ENCODE measurements around the gene AGFG2.
A peak's percentile ranks its signal among the peaks of the same experiment; 100 is the strongest.
"Not testable (repeated sequence)": the region's sequence is repeated elsewhere in the genome, so short reads cannot be mapped to it uniquely, and the experiment has no call there.

AGFG2 gene

DNA sequence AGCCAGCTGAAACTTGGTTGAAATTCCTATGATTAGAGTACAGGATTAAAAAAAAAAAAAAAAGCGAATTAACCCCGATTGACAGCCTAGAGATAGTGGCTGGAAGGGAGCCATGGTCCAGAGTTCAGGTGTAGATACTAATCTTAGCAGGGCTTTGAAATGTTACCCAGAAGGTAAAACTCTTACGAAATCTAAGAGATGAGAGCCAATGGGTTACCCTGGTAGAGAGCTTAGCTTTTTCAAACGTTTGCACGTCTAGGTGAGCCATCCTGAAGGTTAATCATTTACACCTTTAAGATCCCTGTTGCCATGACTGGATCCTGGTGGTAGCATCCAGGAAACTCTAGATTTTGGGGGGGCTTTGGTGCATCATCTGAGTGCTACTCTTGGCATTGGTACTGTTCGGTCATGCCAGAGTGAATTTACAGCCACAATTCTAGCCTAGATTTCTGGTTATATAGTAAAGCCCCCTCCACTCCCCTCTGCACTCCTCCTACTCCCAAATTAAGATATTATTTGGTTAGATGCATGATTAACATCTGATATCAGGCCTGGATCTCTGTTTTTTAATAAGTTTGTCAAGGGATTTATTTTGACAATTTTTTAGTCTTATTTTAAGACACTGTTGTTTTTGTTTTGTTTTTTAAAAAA lies 1.2 kb downstream of the AGFG2 start:
- TF ChIP-seq CTCF (conservative IDR thresholded peaks at IDR 0.05; ENCODE audit: control insufficient read depth, insufficient read depth, low read depth, low read length), result no peak
- DNase-seq (ENCODE audit: low read depth), result no peak
- H3K4me3 ChIP-seq (ENCODE audit: control insufficient read depth, low read depth, low read length), result peak overlapping the region; percentile 57

DNA sequence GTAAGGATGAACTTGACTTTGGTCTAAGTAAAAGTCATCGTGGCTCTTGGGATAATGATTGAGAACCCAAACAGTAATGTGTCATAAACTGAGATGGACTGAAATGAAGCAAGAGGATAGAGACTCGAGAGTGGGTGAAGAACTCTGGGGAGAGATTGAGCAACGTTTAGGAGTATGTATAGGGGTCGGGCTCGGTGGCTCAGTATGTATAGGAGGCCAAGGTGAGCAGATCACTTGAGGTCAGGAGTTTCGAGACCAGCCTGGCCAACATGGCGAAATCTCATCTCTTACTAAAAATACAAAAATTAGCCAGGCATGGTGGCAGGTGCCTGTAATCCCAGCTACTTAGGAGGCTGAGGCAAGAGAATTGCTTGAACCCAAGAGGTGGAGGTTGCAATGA lies 2.3 kb downstream of the AGFG2 start:
- DNase-seq (ENCODE audit: low read depth); H3K4me3 ChIP-seq (ENCODE audit: control insufficient read depth, low read depth, low read length): not testable (repeated sequence)

- no peak overlapping the region for H3K4me3 ChIP-seq (ENCODE audit: control insufficient read depth, low read depth, low read length)
- TF ChIP-seq CTCF (conservative IDR thresholded peaks at IDR 0.05; ENCODE audit: control insufficient read depth, insufficient read depth, low read depth, low read length), result no peak
- no peak for DNase-seq (ENCODE audit: low read depth)
Measured at GRCh38 chr7:100543586-100543985, 4.6 kb downstream of the AGFG2 start.

GRCh38 chr7:100544386-100544785 lies 5.4 kb downstream of the AGFG2 start:
- DNase-seq (ENCODE audit: low read depth), result no peak
- no peak overlapping the region for H3K4me3 ChIP-seq (ENCODE audit: control insufficient read depth, low read depth, low read length)
- no peak for TF ChIP-seq CTCF (conservative IDR thresholded peaks at IDR 0.05; ENCODE audit: control insufficient read depth, insufficient read depth, low read depth, low read length)

- DNase-seq (ENCODE audit: low read depth), result no peak
- no peak overlapping the region for H3K4me3 ChIP-seq (ENCODE audit: control insufficient read depth, low read depth, low read length)
Measured at GRCh38 chr7:100544967-100545359, 6.0 kb downstream of the AGFG2 start.

GRCh38 chr7:100545360-100546128 lies 6.5 kb downstream of the AGFG2 start:
- DNase-seq (ENCODE audit: low read depth), result peak; percentile 91
- no peak for TF ChIP-seq CTCF (conservative IDR thresholded peaks at IDR 0.05; ENCODE audit: control insufficient read depth, insufficient read depth, low read depth, low read length)
- H3K4me3 ChIP-seq (ENCODE audit: control insufficient read depth, low read depth, low read length), result no peak overlapping the region

More at GRCh38 chr7:100544967-100545359, 6.0 kb downstream of the AGFG2 start:
- TF ChIP-seq CTCF (conservative IDR thresholded peaks at IDR 0.05; ENCODE audit: control insufficient read depth, insufficient read depth, low read depth, low read length), result no peak

DNA sequence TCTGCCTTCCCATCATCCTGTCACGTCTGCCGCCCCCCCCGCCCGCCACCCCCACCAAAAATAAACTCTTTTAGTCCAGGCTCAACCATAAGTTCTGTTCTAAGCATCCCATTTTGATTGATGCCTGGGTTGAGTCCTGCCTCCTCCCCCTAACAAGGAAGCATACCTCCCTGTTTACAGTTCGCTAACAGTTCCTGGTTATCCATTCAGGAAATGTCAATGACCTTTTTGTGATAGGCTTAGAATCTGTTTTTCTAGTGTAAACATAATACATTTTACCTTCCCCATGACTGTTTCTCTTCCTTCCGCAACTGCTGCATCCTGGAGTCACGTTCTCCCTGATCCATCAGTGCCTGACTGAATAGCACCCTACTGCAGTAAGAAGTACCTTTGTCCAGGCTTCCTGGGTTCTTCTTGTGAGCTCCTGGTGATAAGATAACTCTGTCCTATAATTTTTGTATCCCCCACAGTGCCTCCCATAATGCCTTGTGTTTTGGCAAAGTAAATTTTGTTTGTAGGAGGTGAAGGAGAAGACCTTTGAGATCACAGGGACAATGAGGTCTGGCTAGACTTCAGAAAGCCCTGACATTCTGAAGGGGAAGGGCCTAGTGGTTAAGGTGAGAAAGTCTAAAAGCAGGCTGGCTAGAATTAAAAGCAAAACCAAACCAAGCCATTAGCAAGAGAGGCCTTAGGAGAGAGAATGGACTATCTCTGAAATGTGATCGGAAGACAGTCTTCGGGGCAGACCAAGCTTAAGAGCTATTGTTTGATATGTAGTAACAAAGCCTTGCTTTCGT lies 7.3 kb downstream of the AGFG2 start:
- H3K4me3 ChIP-seq (ENCODE audit: control insufficient read depth, low read depth, low read length), result no peak overlapping the region
- DNase-seq (ENCODE audit: low read depth), result no peak
- no peak for TF ChIP-seq CTCF (conservative IDR thresholded peaks at IDR 0.05; ENCODE audit: control insufficient read depth, insufficient read depth, low read depth, low read length)

Measured in fibroblast of mammary gland (primary cell).